SK-N-SH (cell line): ENCODE results near the gene CPLX3. TPM values are rescaled to one million over a fixed set of nuclear protein-coding genes. Genes with fewer than 3 reads are reported as not detected.

Experiments used
- CTCF ChIA-PET: fragments of 300-600, 350-600 bp; formaldehyde crosslinking; extraction: SDS; loops from one replicate; lab custom pipeline; 2021; lab: Yijun Ruan, JAX
- POLR2A ChIA-PET: fragments of 350-600 bp; sonication (Branson Sonifier 250); formaldehyde crosslinking; extraction: SDS; loops from one replicate; lab custom pipeline; 2020; ENCODE audit warnings: antibody characterized with exemption, inconsistent platforms; lab: Yijun Ruan, JAX
- DNase-seq: peaks from one replicate; pipeline ENCODE4 v3.0.0; 2012
- H2AFZ ChIP-seq: fragments of 200-600 bp; sonication (generic); 2 replicates; pipeline ENCODE4 v1.8.1; 2016; ENCODE audit warnings: antibody characterized with exemption, mild to moderate bottlenecking, low read depth
- H3F3A ChIP-seq: fragments of 200-600 bp; sonication (generic); replicated peaks from 2 replicates; pipeline ENCODE3; 2016; ENCODE audit warnings: antibody characterized with exemption, mild to moderate bottlenecking; ENCODE audit not compliant: insufficient read depth
- H3K27ac ChIP-seq, 2 experiments: fragments of 200-500 bp in 1 of 2; fragments of 200-600 bp in 1 of 2; sonication (Bioruptor generic) in 1 of 2; sonication (generic), shearing (Covaris generic) in 1 of 2; 2 replicates each; pipeline versions ENCODE4 v1.5.1 to v1.6.1; 2014 to 2016; ENCODE audit warnings: low read depth in 2 of 2, inconsistent platforms in 1 of 2, low read length in 1 of 2, mild to moderate bottlenecking in 1 of 2, mixed read lengths in 1 of 2
- H3K27me3 ChIP-seq: fragments of 200-600 bp; sonication (generic), shearing (Covaris generic); 2 replicates; pipeline ENCODE4 v1.6.1; 2016; ENCODE audit warnings: mixed run types; ENCODE audit not compliant: insufficient read depth
- H3K36me3 ChIP-seq, 2 experiments: fragments of 200-500 bp in 1 of 2; fragments of 200-600 bp in 1 of 2; sonication (Bioruptor generic) in 1 of 2; sonication (generic) in 1 of 2; replicated peaks in 1 of 2; 2 replicates each; pipeline versions ENCODE3 to v1.5.1; 2014 to 2016; ENCODE audit warnings: low read length in 1 of 2, mild to moderate bottlenecking in 1 of 2; ENCODE audit not compliant: insufficient read depth in 2 of 2, control insufficient read depth in 1 of 2
- H3K4me1 ChIP-seq, 2 experiments: fragments of 200-500 bp in 1 of 2; fragments of 200-600 bp in 1 of 2; sonication (Bioruptor generic) in 1 of 2; sonication (generic), shearing (Covaris generic) in 1 of 2; 2 replicates each; pipeline versions ENCODE4 v1.5.1 to v1.6.1; 2014 to 2016; ENCODE audit warnings: low read depth in 1 of 2, low read length in 1 of 2, mixed run types in 1 of 2; ENCODE audit not compliant: insufficient read depth in 2 of 2, control insufficient read depth in 1 of 2
- H3K4me2 ChIP-seq: fragments of 200-600 bp; sonication (generic), shearing (Covaris generic); 2 replicates; pipeline ENCODE4 v1.6.1; 2017; ENCODE audit warnings: mixed run types
- H3K4me3 ChIP-seq, 2 experiments: fragments of 200-500 bp in 1 of 2; fragments of 200-600 bp in 1 of 2; sonication (Bioruptor generic) in 1 of 2; sonication (generic), shearing (Covaris generic) in 1 of 2; 2 replicates each; pipeline versions ENCODE4 v1.5.1 to v1.8.1; 2014 to 2016; ENCODE audit warnings: low read depth in 2 of 2, inconsistent platforms in 1 of 2, low read length in 1 of 2, mild to moderate bottlenecking in 1 of 2, mixed read lengths in 1 of 2, moderate library complexity in 1 of 2
- H3K79me2 ChIP-seq: fragments of 200-600 bp; sonication (generic); 2 replicates; pipeline ENCODE4 v1.8.1; 2017; ENCODE audit warnings: mild to moderate bottlenecking; ENCODE audit not compliant: insufficient read depth
- H3K9ac ChIP-seq: fragments of 200-600 bp; sonication (generic); 2 replicates; pipeline ENCODE4 v1.6.1; 2017; ENCODE audit warnings: mixed run types
- H3K9me2 ChIP-seq: fragments of 200-600 bp; sonication (generic); 2 replicates; pipeline ENCODE4 v1.6.1; 2017; ENCODE audit warnings: mixed run types
- H3K9me3 ChIP-seq: fragments of 200-600 bp; sonication (generic); 2 replicates; pipeline ENCODE4 v1.6.1; 2017; ENCODE audit warnings: mixed run types, mild to moderate bottlenecking, moderate library complexity
- H4K20me1 ChIP-seq: fragments of 200-600 bp; sonication (generic); 2 replicates; pipeline ENCODE4 v1.6.1; 2017; ENCODE audit warnings: mild to moderate bottlenecking, mixed run types; ENCODE audit not compliant: insufficient read depth
- ELF1 ChIP-seq: IDR thresholded peaks from 2 replicates; pipeline ENCODE4 v1.4.0; 2012
- EP300 ChIP-seq, 2 experiments: IDR thresholded peaks; 2 replicates each; pipeline versions ENCODE4 v1.4.0 to v1.6.1; 2012; ENCODE audit warnings: borderline replicate concordance in 1 of 2, low read depth in 1 of 2, low read length in 1 of 2
- RAD21 ChIP-seq: IDR thresholded peaks from 2 replicates; pipeline ENCODE4 v1.6.1; 2012; ENCODE audit warnings: mild to moderate bottlenecking, low read length
- RXRA ChIP-seq: IDR thresholded peaks from 2 replicates; pipeline ENCODE4 v1.4.0; 2012; ENCODE audit warnings: low read depth, mild to moderate bottlenecking, borderline replicate concordance
- SMC3 ChIP-seq: IDR thresholded peaks from 2 replicates; pipeline ENCODE4 v1.6.1; 2012; ENCODE audit warnings: low read depth, low read length, improper control_type of control experiment
- TEAD4 ChIP-seq: IDR thresholded peaks from 2 replicates; pipeline ENCODE4 v1.4.0; 2012; ENCODE audit warnings: mild to moderate bottlenecking, borderline replicate concordance; ENCODE audit not compliant: insufficient read depth
- WGBS: methylation state at CpG from one replicate; pipeline ENCODE4 v1.1.6; 2017; ENCODE audit warnings: low lambda C conversion rate; 5-methylcytosine and 5-hydroxymethylcytosine counted together
- polyA plus RNA-seq, 3 experiments: library from polyadenylated mRNA; depleted of rRNA; stranded (reverse); fragments of >200 nt; gene quantifications; 2 replicates each; pipeline ENCODE4 v1.2.3, GENCODE V29; 2012
- TF ChIP-seq, protein P1 (sequence below): IDR thresholded peaks from 2 replicates; pipeline ENCODE4 v1.4.0; 2012; ENCODE audit warnings: low read depth, borderline replicate concordance
- TF ChIP-seq, protein P2 (sequence below): IDR thresholded peaks from 2 replicates; pipeline ENCODE4; 2012

Gene CPLX3
- polyA plus RNA-seq, 1 of the 3 experiments (the other 2 are of a cell fraction), result not detected

DNA sequence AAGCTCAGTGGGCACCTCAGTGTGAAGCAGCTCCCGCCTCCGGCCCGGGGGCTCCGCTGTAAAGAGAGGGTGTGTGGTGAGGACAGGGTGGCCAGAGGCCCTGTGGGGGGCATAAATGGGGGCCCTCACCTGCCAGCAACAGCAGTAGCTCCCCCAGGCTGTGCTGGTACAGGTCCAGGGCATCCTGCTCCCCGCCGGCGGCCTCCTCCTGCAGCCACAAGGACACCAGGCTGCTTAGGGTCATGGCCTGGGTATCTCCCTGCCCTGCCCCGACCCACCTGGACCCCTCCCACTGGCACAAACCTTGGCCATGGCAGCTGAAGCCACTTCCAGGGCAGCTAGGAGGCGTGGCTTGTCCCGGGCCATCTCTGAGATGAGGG lies 11.7 kb downstream of the CPLX3 start:
- Histone ChIP-seq H3K36me3 (peaks cover 0 to 31% of the 10 kb centered on the region in 2 experiments), H3K27me3 (no peaks in the 10 kb centered on the region), H3K79me2 (no peaks in the 10 kb centered on the region), H4K20me1 (no peaks in the 10 kb centered on the region), H3K9me3 (no peaks in the 10 kb centered on the region), H3F3A (no peaks in the 10 kb centered on the region), H3K27ac (no peak overlapping the region), H3K4me2 (no peak overlapping the region), H3K4me1 (peaks cover 0 to 9% of the 10 kb centered on the region in 2 experiments; a peak in 2 of 4 replicates), H2AFZ (no peak overlapping the region), H3K9ac (no peak overlapping the region), H3K9me2 (no peaks in the 10 kb centered on the region), H3K4me3 (no peak overlapping the region)
- no peak for TF ChIP-seq RAD21
- TF ChIP-seq SMC3, result no peak
- TF ChIP-seq TEAD4, result no peak
- no peak for DNase-seq
- ChIA-PET CTCF (interaction anchor here (0.7 to 10.8 kb wide), 9 partner anchors 10 to 205 kb away, joined by 3 to 95 read pairs (median 4); partner anchors contain the start of gene CSK), POLR2A (no interaction called here)
- 88% methylated on average over 2 of the region's 10 CpGs for WGBS

DNA sequence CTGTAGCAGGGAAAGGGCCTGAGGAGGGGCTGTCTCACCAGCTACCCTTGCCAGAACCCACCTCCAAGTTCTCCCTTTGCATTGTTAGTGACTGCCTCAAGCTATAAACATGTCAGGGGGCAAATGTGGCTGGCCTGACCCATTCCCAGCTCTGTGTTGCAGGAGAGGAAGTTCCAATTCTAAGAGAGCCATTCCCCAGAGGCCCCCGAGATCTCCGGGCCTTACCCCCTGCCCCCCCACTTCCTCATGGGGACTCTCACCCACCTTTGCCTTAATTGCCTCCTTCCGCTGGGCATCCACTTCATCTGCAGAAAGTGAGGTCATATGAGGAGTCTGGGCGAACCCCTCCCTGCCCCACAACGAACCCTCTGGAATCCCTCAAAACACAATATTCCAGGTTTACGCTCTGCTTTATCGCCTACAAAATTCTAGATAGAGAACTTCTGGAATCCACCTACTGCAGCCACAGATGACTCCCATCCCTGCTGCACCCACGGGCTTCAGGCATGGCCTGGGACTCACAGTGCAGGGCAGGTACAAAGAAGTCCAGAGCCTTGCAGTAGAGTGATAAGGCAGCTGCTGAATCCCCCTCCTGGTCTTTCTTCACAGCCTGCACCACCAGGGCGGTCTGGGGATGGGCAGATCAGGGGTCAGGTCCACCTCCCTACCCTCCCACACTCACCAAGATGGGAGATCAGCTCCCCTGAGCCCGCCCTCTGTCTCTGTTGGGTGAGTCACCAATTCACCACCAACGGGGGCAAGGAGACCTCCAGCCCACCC lies 12.5 kb downstream of the CPLX3 start:
- H3K36me3 ChIP-seq, result peaks cover 0 to 31% of the 10 kb centered on the region in 2 experiments
- H3K9me2 ChIP-seq, result no peaks in the 10 kb centered on the region
- WGBS, result 88% methylated on average over 9 of the region's 11 CpGs
- no peaks in the 10 kb centered on the region for H3K79me2 ChIP-seq
- H3K4me2 ChIP-seq, result no peak overlapping the region
- no peaks in the 10 kb centered on the region for H4K20me1 ChIP-seq
- H3K27me3 ChIP-seq, result no peaks in the 10 kb centered on the region
- no peak overlapping the region for H3K4me3 ChIP-seq
- TF ChIP-seq, protein P1, sequence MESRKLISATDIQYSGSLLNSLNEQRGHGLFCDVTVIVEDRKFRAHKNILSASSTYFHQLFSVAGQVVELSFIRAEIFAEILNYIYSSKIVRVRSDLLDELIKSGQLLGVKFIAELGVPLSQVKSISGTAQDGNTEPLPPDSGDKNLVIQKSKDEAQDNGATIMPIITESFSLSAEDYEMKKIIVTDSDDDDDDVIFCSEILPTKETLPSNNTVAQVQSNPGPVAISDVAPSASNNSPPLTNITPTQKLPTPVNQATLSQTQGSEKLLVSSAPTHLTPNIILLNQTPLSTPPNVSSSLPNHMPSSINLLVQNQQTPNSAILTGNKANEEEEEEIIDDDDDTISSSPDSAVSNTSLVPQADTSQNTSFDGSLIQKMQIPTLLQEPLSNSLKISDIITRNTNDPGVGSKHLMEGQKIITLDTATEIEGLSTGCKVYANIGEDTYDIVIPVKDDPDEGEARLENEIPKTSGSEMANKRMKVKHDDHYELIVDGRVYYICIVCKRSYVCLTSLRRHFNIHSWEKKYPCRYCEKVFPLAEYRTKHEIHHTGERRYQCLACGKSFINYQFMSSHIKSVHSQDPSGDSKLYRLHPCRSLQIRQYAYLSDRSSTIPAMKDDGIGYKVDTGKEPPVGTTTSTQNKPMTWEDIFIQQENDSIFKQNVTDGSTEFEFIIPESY, result no peak
- TF ChIP-seq, protein P2, sequence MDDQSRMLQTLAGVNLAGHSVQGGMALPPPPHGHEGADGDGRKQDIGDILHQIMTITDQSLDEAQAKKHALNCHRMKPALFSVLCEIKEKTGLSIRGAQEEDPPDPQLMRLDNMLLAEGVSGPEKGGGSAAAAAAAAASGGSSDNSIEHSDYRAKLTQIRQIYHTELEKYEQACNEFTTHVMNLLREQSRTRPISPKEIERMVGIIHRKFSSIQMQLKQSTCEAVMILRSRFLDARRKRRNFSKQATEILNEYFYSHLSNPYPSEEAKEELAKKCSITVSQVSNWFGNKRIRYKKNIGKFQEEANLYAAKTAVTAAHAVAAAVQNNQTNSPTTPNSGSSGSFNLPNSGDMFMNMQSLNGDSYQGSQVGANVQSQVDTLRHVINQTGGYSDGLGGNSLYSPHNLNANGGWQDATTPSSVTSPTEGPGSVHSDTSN, result no peak
- TF ChIP-seq EP300 (IDR thresholded peaks at IDR 0.05; ENCODE audit: borderline replicate concordance in 1 of 2, low read depth in 1 of 2, low read length in 1 of 2) (no peak), RXRA (no peak), ELF1 (no peak)
- H2AFZ ChIP-seq, result no peak overlapping the region
- POLR2A ChIA-PET, result no interaction called here
- H3F3A ChIP-seq, result no peaks in the 10 kb centered on the region
- no peak overlapping the region for H3K9ac ChIP-seq
- CTCF ChIA-PET, result interaction anchor here (0.7 to 10.8 kb wide), 8 partner anchors 11 to 94 kb away, joined by 3 to 95 read pairs (median 4); partner anchors contain the start of gene CSK
- DNase-seq, result no peak
- no peaks in the 10 kb centered on the region for H3K9me3 ChIP-seq
- peaks cover 0 to 16% of the 10 kb centered on the region in 2 experiments; a peak in 2 of 4 replicates for H3K4me1 ChIP-seq
- H3K27ac ChIP-seq, result no peak overlapping the region
